Measurements from ENCODE around the gene CALB2.

DNA sequence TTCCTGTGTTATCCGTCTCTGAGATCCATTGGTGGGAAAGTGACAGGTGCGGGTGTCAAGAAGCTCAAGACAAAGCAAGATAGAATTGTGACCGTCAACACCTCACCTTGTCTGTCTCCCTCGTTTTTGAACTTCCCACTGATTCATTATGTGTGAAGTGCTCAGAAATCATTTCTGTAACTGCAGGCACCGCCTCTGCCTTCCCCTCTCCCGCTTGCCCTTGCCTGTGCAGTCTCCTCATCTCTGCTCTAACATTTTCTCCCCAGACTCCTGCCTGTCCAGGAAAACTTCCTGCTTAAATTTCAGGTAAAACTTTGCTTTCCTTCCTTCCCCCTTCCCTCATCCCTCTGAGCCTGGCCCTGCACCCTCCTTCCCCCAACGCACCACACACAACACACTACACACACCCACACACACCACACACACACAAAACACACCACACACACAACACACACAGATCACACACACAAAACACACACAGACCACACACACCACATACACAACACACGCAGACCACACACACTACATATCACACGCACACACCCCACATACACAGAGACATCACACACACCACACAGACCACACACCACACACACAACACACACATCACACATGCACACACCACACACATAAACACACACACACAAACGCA, 25.7 kb downstream of the CALB2 start:
- TF ChIP-seq POLR2A (IDR thresholded peaks at IDR 0.05; ENCODE audit: low read depth, low read length) (no peak), POLR2AphosphoS5 (IDR thresholded peaks at IDR 0.05; ENCODE audit: low read depth, low read length) (no peak), TAF1 (IDR thresholded peaks at IDR 0.05; ENCODE audit: borderline replicate concordance, low read depth, low read length) (no peak)

Measured in GM12892 (cell line).